Measurements from ENCODE around the gene PRTFDC1. TPM values are rescaled to one million over a fixed set of nuclear protein-coding genes. Genes with fewer than 3 reads are reported as not detected.

Gene PRTFDC1
- total and polyA plus RNA-seq, 2 of the 13 experiments (the other 11 are each of a cell fraction or from before 2014, with no cell fraction given) = not detected

GRCh38 chr10:24901686-24902399 is 50.6 kb downstream of the PRTFDC1 start:
- Histone ChIP-seq H3K27ac (ENCODE audit: extremely low read length, insufficient read depth, low read length) (no peak overlapping the region), H3K27me3 (ENCODE audit: control insufficient read depth in 1 of 2, insufficient read depth in 2 of 2, low read length in 2 of 2) (no peaks in the 10 kb centered on the region), H4K20me1 (ENCODE audit: insufficient read depth, low read length) (no peaks in the 10 kb centered on the region), H3K4me2 (ENCODE audit: low read depth, low read length) (0 out of 2 replicates have a peak overlapping the region, but pooled peaks have one; percentile 12), H3K4me1 (ENCODE audit: insufficient read depth, low read length) (0 out of 2 replicates have a peak, but pooled peaks cover 10% of the 10 kb centered on the region), H3K9me3 (ENCODE audit: low read length) (no peaks in the 10 kb centered on the region), H3K4me3 (replicated peaks in 1 of 3; ENCODE audit: insufficient read depth in 1 of 3, low read depth in 2 of 3, low read length in 3 of 3) (no peak overlapping the region), H3K9ac (ENCODE audit: insufficient read depth, low read depth, low read length) (no peak overlapping the region), H3K36me3 (replicated peaks in 1 of 2; ENCODE audit: control insufficient read depth in 1 of 2, insufficient read depth in 2 of 2, low read length in 2 of 2) (no peaks in the 10 kb centered on the region), H3K79me2 (ENCODE audit: insufficient read depth, low read length) (no peaks in the 10 kb centered on the region), H2AFZ (ENCODE audit: low read length) (no peak overlapping the region)
- no peak for TF ChIP-seq SRSF9 (IDR thresholded peaks at IDR 0.05; ENCODE audit: borderline replicate concordance, insufficient read depth, low read depth, low read length, poor library complexity, severe bottlenecking)
- peak; percentile 39; the same call in 1 of the 2 replicates for TF ChIP-seq FOSL2 (CRISPR knock-in tag; IDR thresholded peaks at IDR 0.05)
- no TSS peak for BruUV-seq (replicated peaks)
- DNase-seq (ENCODE audit: low spot score) = peak; percentile 54
- ChIA-PET CTCF (ENCODE audit: low intra/inter-chr PET ratio, low total read pairs) (no interaction called here), POLR2A (no interaction called here)
- peak; percentile 39 for ATAC-seq
- intact Hi-C loops (cut with micrococcal nuclease; ENCODE audit: unreplicated experiment) = no loop called here
- 8% methylated on average over 5 of the region's 5 CpGs for whole genome bisulfite sequencing (ENCODE audit: low lambda C conversion rate)
- no peak for FAIRE-seq
- in situ Hi-C loops (cut with HindIII; ENCODE audit: extremely low pct_ligation_motif_present, low pct_unique_long_range_greater_than_20kb) = no loop called here

DNA sequence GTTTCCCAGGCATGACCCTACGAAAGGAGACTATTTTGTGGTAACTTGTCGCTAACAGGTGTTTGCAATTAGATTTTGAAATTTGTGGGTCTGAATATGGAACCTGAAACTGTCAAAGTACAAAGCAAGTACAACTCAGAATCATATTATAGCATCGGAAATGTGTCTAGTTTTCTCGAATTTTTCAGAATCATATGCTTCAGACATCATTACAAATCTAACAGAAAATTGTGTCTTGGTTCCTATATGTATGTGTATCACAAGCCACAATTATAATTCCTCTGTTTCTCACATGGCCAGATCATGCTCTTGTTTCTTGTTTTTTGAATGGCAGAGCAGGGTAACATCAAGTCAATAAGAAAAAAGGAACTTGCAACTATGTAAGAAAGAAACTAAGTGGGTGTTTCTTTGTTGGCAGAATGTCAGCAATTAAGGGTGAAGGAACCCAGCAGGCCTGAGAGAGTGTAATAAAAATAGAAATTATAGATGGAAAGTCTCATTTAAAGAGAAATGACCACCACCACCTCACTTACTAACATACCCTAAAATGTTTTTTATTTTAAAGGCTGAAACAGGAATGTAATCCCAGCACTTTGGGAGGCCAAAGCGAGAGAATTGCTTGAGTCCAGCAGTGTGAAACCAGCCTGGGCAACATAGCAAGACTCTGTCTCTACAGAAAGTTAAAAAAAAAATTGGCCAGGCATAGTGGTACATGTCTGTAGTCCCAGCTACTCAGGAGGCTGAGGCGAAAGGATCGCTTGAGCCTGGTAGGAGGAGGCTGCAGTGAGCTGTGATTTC is 51.3 kb downstream of the PRTFDC1 start:
- H4K20me1 ChIP-seq (ENCODE audit: insufficient read depth, low read length) = no peaks in the 10 kb centered on the region
- intact Hi-C loops (cut with micrococcal nuclease; ENCODE audit: unreplicated experiment) = no loop called here
- 0 out of 2 replicates have a peak, but pooled peaks cover 10% of the 10 kb centered on the region for H3K4me1 ChIP-seq (ENCODE audit: insufficient read depth, low read length)
- BruUV-seq (replicated peaks) = no TSS peak
- TF ChIP-seq ISL2 (CRISPR knock-in tag; IDR thresholded peaks at IDR 0.05) = no peak
- DNase-seq (ENCODE audit: low spot score) = no peak
- no peak overlapping the region for H3K4me3 ChIP-seq (replicated peaks in 1 of 3; ENCODE audit: insufficient read depth in 1 of 3, low read depth in 2 of 3, low read length in 3 of 3)
- no peaks in the 10 kb centered on the region for H3K9me3 ChIP-seq (ENCODE audit: low read length)
- FAIRE-seq = no peak
- in situ Hi-C loops (cut with HindIII; ENCODE audit: extremely low pct_ligation_motif_present, low pct_unique_long_range_greater_than_20kb) = no loop called here
- no peak overlapping the region for H3K4me2 ChIP-seq (ENCODE audit: low read depth, low read length)
- 59% methylated on average over 7 of the region's 7 CpGs for WGBS (ENCODE audit: low lambda C conversion rate)
- POLR2A ChIA-PET = no interaction called here
- H3K36me3 ChIP-seq (replicated peaks in 1 of 2; ENCODE audit: control insufficient read depth in 1 of 2, insufficient read depth in 2 of 2, low read length in 2 of 2) = no peaks in the 10 kb centered on the region
- no peaks in the 10 kb centered on the region for H3K27me3 ChIP-seq (ENCODE audit: control insufficient read depth in 1 of 2, insufficient read depth in 2 of 2, low read length in 2 of 2)
- no peaks in the 10 kb centered on the region for H3K79me2 ChIP-seq (ENCODE audit: insufficient read depth, low read length)
- H3K9ac ChIP-seq (ENCODE audit: insufficient read depth, low read depth, low read length) = no peak overlapping the region
- no peak overlapping the region for H2AFZ ChIP-seq (ENCODE audit: low read length)
- CTCF ChIA-PET (ENCODE audit: low intra/inter-chr PET ratio, low total read pairs) = no interaction called here
- no peak for ATAC-seq
- H3K27ac ChIP-seq (ENCODE audit: extremely low read length, insufficient read depth, low read length) = no peak overlapping the region
